AG04449 (cell line): Measurements from ENCODE around the gene SOX13.
A peak's percentile ranks its signal among the peaks of the same experiment; 100 is the strongest.

Source experiments
- CTCF ChIA-PET: fragments of 350-600 bp; formaldehyde crosslinking; extraction: SDS; loops from one replicate; lab custom pipeline; 2021; ENCODE audit warnings: antibody characterized with exemption; lab: Yijun Ruan, JAX
- POLR2A ChIA-PET: fragments of 400-600, 350-600 bp; formaldehyde crosslinking; extraction: SDS; loops from one replicate; lab custom pipeline; 2020; ENCODE audit warnings: antibody characterized with exemption, inconsistent platforms; lab: Yijun Ruan, JAX
- DNase-seq: peaks from one replicate; pipeline ENCODE4 v3.0.0-alpha.2; 2010; ENCODE audit warnings: low read depth, low spot score
- H3K4me3 ChIP-seq: 2 replicates; pipeline ENCODE4 v1.5.1; 2011; ENCODE audit warnings: low read depth, mild to moderate bottlenecking, control low read depth, low read length
- CTCF ChIP-seq: IDR thresholded peaks from one replicate; pipeline ENCODE4 v1.5.1; 2011; ENCODE audit warnings: mild to moderate bottlenecking, moderate library complexity, low read length, control low read depth, inconsistent platforms; ENCODE audit not compliant: insufficient read depth; ENCODE audit errors: missing control alignments

The SOX13 gene

GRCh38 chr1:204162494-204163074, 89.7 kb downstream of the SOX13 start:
- peak; percentile 12 for DNase-seq
- TF ChIP-seq CTCF: peak; percentile 98
- ChIA-PET CTCF (interaction anchor here (0.7 to 24.4 kb wide), 45 partner anchors 10 to 341 kb away, joined by 3 to 548 read pairs (median 8); partner anchors contain the start of genes ETNK2, GOLT1A, KISS1 and PIK3C2B), POLR2A (interaction anchor here (0.6 kb wide), 1 partner anchor 45 kb away, joined by 3 read pairs; no protein-coding TSS in a partner anchor)
- H3K4me3 ChIP-seq: no peak overlapping the region

GRCh38 chr1:204166219-204166618, 93.3 kb downstream of the SOX13 start, which contains the start of gene REN:
TSS of gene REN (minus strand) at chr1:204166337. CDS start at chr1:204166293, 44 bp downstream.
- DNase-seq: no peak
- ChIA-PET CTCF (interaction anchor here (0.9 to 24.4 kb wide), 11 partner anchors 10 to 296 kb away, joined by 3 to 548 read pairs (median 20); partner anchors contain the start of genes GOLT1A, KISS1 and PLEKHA6), POLR2A (no interaction called here)
- no peak within 1 kb of the TSS for H3K4me3 ChIP-seq
- no peak for TF ChIP-seq CTCF

- no peak for TF ChIP-seq CTCF
- DNase-seq: no peak
- CTCF ChIA-PET: interaction anchor here (0.7 to 24.4 kb wide), 18 partner anchors 10 to 336 kb away, joined by 3 to 548 read pairs (median 4); partner anchors contain the start of genes GOLT1A, KISS1 and PLEKHA6
- POLR2A ChIA-PET: no interaction called here
- no peak overlapping the region for H3K4me3 ChIP-seq
Observed at GRCh38 chr1:204167730-204168129, 94.8 kb downstream of the SOX13 start.

- H3K4me3 ChIP-seq: no peak overlapping the region
- ChIA-PET POLR2A (no interaction called here), CTCF (interaction anchor here (1.2 to 24.4 kb wide), 6 partner anchors 8 to 333 kb away, joined by 3 to 548 read pairs (median 46); partner anchors contain the start of genes GOLT1A, KISS1 and PLEKHA6)
- no peak for TF ChIP-seq CTCF
- DNase-seq: no peak
Observed at GRCh38 chr1:204169858-204170257, 96.9 kb downstream of the SOX13 start.

DNA sequence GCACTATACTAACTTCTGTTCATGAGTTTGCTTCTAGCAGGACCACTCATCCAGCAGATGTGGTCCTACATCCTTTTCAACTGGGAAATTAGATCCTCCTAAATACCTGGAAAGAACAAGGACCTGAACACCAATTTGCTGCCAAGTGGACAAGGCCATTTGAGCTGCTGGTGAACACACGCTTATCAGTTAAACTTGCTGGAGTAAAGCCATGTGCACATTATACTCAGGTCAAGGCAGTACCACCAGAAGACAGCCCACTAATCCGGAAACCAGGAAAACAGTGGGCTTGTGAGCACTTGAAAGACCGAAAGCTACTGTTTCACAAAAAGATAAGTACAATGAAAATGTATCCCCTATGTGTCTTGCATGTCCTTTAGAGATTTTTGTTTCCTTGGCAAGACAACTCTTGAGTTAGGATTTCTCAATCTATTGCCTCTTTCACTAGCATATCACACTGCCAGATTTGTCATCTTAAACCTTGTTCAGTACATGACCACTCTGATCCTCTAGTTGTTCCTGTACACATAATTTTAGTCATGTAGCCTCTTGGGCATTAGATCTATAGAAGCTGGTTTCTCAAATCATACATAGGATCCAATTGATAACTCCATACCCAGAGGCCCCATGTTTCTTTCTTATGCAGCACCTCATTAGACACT, 97.7 kb downstream of the SOX13 start:
- TF ChIP-seq CTCF: no peak
- CTCF ChIA-PET: interaction anchor here (1.2 to 24.4 kb wide), 7 partner anchors 9 to 333 kb away, joined by 3 to 548 read pairs (median 10); partner anchors contain the start of genes GOLT1A, KISS1 and PLEKHA6
- H3K4me3 ChIP-seq: no peak overlapping the region
- no peak for DNase-seq
- POLR2A ChIA-PET: no interaction called here

DNA sequence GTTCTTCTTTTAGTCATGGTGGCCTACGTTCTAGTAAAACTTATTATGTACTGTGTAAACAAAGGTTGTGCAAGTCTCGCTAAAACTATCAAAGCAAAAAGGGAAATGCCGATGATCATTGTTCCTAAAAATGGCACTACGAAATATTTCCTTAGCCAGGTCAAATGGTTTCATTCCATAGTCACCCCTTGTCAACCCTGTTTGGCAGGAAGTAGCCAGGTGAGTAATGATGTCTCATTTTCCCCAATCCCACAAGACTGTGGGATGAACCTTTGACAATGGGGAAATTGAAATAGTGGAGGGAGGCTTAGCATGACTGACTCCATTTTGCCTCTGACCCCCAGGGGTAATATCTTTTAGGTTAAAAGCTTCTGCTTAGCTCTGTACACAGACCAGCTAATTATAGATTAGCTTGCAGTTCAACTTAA, 98.8 kb downstream of the SOX13 start:
- H3K4me3 ChIP-seq: no peak overlapping the region
- no peak for DNase-seq
- ChIA-PET POLR2A (no interaction called here), CTCF (interaction anchor here (1.2 to 24.4 kb wide), 7 partner anchors 10 to 227 kb away, joined by 3 to 548 read pairs (median 9); partner anchors contain the start of genes GOLT1A, KISS1 and PLEKHA6)
- no peak for TF ChIP-seq CTCF
